ENCODE data around the gene TOM1L2.

DNA sequence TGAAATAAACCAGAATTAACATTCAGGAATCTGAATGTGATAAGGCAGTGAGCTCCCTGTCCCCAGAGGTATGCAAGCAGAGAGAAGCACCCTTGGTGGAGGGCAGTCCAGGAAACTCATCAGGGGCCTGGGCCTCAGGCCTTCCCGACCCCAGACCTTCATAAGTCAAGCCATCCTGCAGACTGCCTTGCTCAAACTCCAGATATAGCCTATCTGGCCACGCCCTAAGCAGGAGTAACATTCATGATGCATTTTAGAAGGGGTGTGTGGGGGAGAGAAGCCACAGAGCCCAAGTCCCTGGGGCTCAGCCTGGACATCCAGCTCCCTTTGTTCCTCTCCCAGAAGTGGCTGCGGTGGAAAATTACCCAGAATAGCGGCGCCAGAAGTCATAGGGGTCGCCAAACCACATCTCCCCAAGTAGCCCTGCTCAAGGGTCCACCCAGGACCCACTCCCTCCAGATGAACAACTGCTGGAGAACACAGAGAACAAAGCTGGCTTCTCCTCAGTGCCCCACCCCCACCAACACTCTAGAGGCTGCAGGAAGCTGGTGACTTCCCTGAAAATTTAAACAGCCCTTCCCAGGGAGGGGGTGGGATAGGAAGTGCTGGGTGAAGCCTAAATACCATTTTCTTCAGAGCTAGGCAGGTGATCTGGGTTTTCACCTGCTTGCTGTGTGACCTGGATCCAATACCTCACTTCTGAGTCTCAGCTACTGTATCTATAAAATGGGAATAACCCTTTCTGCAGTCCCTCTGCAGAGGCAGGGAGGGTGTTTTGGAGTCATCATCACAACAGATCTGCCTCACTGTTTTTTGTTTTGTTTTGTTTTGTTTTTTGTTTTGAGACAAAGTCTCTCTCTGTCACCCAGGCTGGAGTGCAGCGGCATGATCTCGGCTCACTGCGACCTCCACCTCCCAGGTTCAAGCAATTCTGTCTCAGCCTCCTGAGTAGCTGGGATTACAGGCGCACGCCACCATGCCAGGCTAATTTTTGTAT is 133.9 kb downstream of the TOM1L2 start:
- TF ChIP-seq POLR2A (IDR thresholded peaks at IDR 0.05) = peak; percentile 20 to 23
- TF ChIP-seq, protein P1, sequence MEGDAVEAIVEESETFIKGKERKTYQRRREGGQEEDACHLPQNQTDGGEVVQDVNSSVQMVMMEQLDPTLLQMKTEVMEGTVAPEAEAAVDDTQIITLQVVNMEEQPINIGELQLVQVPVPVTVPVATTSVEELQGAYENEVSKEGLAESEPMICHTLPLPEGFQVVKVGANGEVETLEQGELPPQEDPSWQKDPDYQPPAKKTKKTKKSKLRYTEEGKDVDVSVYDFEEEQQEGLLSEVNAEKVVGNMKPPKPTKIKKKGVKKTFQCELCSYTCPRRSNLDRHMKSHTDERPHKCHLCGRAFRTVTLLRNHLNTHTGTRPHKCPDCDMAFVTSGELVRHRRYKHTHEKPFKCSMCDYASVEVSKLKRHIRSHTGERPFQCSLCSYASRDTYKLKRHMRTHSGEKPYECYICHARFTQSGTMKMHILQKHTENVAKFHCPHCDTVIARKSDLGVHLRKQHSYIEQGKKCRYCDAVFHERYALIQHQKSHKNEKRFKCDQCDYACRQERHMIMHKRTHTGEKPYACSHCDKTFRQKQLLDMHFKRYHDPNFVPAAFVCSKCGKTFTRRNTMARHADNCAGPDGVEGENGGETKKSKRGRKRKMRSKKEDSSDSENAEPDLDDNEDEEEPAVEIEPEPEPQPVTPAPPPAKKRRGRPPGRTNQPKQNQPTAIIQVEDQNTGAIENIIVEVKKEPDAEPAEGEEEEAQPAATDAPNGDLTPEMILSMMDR (IDR thresholded peaks at IDR 0.05) = no peak

Data from adrenal gland (tissue), 5 donors.